COLO668 (cell line): ENCODE data around the gene SLC9A9.
"Not testable (repeated sequence)": the region's sequence is repeated elsewhere in the genome, so short reads cannot be mapped to it uniquely, and the experiment has no call there.

Source experiments
- DNase-seq: peaks from one replicate; lab custom pipeline; 2025; ENCODE audit not compliant: unreplicated experiment; lab: John Stamatoyannopoulos, UW

The SLC9A9 gene

DNA sequence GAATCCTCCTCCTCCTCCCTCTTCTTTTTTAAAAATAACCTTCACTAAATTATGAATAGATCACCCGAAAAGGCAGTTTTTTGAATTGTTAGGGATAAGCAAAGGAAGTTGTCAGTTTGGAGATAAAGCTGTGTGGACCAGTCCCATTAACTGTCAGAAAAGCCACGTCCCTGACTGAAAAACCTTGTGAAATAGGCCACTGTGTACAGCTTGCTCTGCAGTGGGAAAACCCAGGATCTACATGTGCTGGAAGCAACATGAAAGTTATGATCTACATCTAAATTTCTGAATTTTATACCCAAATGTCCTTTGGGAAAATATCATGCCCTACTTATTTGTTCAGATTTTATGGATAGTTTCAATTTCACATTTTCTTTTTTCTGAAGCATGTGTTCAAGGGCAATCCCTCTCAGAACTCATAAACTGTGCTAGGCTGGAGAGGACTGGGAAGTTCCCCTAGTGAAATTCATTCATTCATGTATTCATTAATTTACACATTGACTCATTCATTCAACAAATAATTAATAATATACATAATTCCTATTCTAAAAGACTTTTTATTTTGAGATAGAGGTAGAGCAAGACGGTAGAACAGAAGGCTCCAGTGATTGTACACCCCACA lies 149.5 kb downstream of the SLC9A9 start:
- no peak for DNase-seq

DNA sequence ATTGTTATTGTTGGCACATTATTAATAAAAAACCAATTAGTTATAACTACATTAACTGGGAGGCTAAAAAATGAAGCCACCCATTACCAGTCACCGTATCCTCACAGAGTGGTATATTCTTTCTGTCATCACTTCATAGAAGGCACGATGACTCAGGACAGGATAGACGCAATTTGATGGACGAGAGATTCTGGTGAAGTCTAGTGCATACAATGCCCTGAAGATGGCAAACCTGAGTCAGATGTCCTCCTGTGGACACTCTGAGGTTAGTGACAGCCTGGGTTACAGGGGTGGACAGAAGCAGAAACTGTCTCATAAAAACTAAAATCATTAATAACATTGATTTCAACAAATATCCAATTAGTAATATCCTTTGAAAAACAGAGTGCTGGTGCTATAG lies 150.3 kb downstream of the SLC9A9 start:
- DNase-seq, result no peak

DNA sequence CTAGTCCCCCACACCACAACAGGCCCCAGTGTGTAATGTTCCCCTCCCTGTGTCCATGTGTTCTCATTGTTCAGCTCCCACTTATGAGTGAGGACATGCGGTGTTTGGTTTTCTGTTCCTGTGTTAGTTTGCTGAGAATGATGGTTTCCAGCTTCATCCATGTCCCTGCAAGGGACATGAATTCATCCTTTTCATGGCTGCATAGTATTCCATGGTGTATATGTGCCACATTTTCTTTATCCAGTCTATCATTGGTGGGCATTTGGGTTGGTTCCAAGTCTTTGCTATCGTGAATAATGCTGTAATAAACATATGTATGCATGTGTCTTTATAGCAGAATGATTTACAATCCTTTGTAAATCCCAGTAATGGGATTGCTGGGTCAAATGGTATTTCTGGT lies 152.9 kb downstream of the SLC9A9 start:
- not testable (repeated sequence) for DNase-seq

DNA sequence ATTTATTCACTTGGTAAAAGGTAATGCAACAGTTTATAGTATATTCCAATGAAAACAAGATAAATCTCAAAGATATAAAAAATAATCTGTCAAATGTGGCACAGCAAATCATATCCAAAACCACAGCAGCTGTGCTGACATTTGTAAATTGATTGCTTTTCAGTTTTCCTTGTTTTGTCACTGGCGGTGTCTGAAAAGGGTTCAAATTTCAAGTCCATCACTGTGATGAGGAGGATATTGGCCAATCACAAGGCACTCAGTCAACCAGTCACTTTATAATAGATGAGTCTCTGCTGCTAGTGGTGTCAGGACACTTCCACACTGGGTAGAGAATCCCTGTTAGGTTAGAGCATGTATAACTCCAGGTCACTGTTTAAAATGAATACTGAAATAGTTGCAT lies 154.8 kb downstream of the SLC9A9 start:
- DNase-seq, result no peak

DNA sequence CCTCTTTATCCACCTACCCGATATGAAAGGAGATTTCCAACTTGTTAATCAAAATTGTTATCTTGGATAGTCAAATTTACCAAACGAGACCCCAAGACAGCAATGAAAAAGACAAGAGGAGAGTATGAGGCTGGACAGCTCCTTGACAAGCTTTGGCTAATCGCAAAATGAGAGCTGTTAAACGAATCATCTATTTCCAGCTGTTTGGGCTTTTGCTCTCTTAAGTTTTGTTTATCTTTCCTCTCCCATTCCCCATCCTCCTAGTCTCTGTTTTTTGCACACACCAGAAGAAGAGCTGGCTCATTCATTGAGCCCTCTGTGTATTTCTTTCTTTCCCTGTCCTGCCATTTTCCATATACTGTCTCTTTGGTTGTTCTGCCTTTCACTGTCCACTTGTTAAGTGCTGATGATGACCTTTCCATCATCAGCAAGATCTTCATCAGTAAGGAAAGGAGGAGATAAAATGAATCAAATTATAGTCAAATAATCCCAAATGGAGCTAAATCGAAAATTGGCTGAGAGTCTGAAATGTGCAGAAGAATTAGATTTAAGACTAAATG lies 161.6 kb downstream of the SLC9A9 start:
- no peak for DNase-seq

DNA sequence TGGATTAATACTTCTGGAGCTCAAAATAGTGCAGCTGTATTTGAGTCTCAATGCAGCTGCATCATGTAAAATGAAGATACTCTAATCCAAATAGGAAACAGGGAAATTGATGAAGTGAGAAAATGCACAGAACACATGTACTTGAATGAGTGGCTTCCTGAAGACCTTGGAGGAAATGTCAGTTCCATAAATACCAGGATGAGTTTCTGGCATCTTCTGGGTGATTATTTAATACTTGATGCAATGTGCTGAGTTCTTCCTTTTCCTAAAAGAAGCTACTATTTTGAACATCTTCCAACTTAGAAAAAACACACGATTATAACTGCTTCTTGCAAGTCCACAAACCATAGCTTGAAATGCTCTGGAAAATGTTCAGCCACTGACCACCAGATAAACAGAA lies 162.8 kb downstream of the SLC9A9 start:
- DNase-seq, result no peak

DNA sequence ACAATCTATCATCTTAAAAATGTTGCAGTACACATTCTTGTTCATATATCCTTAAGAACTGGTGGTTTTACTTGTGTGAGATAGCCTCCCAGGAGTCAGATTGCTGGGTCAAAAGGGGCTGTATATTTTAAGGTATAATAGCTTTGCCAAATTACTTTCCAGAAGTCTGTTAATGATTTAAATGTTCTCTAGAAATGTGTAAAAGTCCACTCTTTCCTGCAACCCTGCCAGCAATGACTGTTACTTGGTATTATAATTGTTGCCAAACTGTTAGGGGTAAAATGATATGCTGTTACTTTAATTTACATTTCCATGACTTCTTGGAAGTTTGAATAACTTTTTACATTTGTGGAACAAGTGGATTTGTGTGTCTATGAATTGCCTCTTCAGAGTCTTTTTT lies 170.8 kb downstream of the SLC9A9 start:
- DNase-seq, result no peak

DNA sequence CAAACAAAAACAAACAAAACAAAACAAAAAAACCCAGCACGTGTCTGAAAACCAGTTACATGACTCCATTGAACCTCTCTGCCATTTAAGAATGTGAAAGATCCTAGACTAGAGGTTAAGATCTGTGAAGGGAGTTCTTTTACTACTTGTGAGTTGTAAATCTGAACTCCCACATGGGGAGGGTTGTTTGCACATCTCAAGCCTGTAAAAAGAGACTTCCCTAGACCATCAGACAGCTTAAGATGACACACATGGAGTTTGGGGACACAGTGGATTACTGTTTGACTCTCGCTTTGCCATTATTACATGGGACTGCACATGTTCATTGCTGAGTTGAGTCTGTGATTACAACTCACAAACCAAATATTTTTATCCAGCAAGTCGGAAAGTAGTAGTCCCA lies 171.5 kb downstream of the SLC9A9 start:
- no peak for DNase-seq

DNA sequence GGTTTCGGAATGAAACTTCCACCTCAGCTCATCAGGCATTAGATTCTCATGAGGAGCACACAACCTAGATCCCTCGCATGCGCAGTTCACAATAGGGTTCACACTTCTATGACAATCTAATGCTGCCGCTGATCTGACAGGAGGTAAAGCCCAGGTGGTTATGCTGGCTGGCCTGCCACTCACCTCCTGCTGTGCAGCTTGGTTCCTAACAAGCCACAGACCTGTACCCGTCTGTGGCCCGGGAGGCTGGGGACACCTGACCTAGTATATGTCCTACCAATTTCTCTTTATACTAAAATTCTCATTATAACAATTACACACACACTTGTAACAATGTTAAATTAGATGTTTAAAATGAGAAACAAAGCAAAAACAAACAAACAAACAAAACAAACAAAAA lies 172.2 kb downstream of the SLC9A9 start:
- no peak for DNase-seq

DNA sequence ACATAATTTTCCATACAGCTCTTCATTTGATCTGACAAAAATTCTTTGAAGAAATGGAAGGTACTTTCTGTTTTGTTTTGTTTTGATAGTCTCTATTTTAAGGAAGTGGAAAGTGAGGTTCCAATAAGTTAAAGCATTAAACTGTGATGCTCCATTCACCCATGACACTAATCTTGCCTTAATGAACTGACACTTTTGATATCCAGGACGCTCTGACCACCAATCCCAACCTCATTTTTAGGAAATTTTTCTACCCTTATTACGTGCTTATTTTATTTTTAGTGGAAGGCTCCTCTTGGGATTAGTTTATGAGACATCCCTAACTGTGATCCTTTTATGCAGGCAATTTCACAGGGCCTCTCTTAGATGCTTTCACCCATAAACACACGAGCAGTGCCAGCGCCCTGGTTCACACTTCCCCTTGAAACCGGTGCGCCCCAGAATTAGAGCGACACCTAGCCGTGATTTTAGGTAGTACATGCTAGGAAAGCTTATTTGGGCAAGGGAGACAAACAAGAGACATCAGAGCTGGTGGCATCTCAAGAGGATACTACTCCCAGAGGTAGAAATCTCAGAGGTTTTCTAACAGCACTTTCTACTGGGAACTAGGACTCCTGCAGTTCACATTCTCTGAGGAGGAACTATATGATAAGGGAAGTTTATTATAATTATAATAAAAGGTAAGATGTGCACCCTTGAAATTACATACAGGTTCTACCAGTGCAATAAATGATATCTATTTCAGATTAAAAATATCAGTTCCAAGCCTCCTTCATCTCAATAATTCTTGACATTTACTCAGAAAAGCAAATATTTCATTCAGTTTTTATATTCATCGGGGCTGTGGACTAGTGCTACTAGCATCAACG lies 173.9 kb downstream of the SLC9A9 start:
- DNase-seq, result peak; percentile 60

DNA sequence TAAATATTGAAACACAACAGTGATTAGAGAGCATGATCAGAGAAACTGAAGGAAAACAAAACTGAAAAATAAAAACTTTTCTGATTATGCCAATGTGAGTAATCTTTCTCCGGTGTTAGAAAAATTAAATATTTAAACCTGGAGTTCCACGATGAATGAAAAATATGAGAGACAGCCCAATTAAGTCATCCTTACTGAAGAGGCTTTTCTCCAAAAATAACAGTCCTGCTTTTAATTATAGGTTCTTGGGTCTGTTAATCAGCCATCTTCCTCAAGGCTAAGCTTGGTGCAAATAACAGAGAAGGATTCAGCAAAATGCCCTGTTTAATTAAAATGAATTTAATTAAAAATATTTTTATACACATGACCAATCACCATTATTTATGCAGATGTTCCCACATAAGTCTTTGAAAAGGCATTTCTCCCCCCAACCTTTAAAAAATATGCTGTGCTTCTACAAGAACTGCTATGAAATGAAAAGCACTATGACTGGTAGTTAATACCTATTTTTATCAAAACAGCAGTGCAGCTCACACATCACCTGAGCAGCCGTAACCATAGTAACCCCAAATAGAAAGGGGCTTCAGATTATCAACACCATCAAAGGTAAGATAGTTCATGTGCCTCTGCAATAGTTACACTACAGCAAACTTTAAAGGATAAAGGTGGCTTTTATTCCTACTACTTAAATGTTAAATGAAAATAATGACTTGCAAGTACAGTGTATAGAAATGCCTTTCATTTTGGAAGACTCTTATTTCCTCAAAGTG lies 175.7 kb downstream of the SLC9A9 start:
- no peak for DNase-seq

DNA sequence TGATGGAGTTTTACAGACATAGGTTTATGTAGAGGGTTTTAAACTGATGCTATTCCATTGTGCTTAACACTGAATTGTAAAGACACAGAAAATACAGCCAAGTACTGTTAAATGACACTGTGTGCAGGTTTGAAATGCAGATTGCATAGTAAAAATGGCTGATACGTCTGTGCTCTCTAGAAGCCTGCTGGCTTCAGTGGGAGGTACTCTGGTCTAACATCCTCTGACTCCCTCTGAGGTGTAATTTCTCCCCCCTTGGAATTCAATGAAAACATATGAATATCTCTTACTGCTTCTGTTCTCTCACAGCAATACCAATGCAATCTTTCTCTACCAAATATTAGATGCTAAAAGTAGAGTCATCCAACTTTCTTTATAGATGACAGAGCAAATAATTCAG lies 176.6 kb downstream of the SLC9A9 start:
- no peak for DNase-seq

DNA sequence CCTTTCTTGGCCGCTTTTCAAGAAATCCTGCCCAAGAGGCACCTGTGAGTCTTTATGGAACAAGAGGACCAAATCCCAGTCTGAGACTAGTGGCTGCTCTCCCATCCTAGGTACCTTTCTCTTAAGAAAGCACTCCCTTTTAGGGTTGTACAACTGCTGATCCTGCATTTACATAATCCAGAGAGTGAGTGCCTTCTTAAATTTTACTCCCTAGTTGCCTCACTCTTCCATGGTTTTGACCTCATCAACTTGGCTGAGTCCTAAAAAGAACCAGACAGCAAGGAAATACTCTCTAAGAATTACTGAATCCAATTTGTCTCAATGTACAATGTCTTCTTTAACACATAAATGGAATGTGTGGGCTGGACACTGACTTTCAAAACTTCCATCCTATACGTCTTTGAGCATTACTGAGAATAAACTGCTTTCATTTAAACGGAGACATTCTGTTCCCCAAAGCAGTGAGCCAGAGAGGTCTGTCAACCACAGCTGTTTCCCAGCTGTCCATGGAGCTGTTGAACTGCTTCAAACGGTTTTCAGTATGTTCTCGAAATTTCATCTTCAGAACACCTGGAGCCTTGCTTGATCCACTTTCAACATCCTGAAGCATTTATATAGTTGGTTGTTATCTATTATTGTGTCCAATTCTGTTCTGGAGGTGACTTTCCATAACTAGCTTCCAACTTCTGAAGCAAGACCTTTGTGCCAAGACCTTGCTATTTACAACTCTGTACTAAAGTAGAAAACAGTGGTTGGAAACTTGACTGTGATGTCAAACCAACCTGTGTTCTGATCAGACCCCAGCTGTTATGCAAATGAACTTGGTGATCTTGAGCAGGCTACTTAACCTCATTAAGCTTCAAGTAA lies 179.1 kb downstream of the SLC9A9 start:
- DNase-seq, result no peak

DNA sequence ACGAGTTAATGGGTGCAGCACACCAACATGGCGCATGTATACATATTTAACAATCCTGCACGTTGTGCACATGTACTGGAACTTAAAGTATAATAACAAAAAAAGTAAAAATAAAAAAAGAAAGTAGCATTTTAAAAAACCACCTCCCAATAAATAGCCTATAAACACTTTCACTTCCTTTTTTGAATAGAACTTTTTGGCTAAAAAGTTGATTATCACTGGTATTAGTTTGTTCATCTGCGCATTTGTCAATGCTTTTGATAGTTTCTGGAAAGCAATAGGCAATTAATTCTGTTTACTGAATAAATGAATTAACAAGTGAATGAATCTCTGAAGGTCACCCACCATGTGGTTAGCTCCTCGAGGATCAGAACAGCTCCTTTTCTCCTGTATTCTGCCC lies 179.9 kb downstream of the SLC9A9 start:
- no peak for DNase-seq

DNA sequence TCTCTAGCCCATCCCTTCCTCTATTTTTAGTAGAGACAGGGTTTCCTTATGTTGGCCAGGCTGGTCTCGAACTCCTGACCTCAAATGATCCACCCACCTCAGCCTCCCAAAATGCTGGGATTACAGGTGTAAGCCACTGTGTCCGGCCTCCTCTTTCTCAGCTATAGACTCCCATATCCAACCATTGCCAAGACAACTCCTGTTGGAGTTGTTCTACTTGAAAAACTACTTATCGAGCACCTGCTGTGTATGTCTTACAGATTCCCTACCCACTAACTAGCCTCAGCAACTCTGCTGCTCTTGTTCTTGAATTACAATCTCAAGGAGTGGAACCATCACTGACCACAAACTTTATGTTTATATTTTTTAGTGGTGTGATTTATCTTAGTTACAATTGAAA lies 186.6 kb downstream of the SLC9A9 start:
- DNase-seq, result no peak

DNA sequence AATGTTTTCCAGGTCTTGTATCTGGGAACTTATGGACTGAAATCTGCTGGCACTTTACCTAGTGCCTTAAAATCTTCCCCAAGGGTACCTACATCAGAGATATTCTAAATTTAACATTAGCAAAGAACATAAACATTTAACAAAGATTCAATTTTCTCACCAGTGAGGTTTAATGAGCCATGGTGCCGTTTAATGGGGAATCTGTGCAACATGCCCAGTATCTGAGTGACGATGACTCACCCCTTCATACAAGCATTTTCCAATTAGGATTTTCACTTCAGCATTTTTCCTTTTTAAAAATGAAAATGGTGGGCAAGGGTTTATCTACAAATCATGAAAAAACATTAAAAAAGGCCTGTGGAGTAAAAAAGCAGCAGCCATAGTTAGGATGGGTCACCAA lies 189.4 kb downstream of the SLC9A9 start:
- DNase-seq, result no peak

DNA sequence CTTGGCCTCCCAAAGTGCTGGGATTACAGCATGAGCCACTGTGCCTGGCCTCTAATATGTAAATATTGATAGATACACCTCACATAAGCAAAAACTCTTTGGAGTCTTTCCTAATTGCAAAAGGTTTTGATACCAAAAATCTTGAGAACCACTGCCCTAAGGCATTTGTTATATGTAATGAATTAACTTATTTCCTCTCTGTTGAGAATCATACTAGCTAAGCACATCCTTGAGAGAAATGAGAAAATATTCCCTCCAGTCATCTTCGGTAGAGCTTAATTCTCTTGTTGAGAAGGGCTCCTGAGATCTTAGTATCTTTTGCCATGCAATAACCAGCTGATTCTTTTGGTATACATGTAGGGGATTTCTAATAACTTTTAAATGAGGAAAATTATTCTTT lies 190.2 kb downstream of the SLC9A9 start:
- DNase-seq, result no peak

DNA sequence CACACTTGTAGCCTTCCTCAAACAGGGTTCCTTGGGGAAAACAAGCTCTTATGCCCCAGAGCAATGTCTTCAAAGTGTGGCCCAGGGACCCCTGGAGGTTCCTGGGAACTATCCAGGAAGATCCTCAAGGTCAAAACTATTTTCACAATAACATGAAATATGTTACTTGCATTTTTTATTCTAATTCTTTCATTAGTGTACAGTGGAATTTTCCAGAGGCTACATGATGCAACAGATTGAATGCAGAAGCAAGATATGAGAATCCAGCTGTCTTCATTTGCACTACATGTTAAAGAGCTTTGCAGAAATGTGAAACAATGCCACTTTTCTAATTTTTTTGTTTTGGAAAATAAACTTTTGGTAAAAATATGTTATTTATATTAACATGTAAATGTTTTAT lies 190.9 kb downstream of the SLC9A9 start:
- DNase-seq, result no peak

DNA sequence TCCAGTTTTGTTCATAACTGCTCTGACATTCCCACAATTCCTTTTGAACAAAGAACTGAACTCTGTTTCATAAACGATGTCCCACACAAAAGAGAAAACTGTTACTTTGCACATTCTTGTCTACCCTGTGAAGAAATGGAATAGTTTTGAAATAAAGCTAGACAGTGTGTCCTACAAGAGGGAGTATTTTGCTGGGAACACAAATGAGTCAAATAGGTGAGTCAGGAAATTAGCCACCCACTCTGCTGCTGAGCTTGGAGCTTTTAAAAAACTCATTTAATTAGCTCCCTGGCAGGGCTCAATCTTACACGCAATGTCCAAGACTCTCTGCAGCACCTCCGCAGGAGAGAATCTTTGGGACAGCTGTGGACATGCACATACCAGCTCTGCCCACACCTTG lies 193.4 kb downstream of the SLC9A9 start:
- DNase-seq, result no peak

DNA sequence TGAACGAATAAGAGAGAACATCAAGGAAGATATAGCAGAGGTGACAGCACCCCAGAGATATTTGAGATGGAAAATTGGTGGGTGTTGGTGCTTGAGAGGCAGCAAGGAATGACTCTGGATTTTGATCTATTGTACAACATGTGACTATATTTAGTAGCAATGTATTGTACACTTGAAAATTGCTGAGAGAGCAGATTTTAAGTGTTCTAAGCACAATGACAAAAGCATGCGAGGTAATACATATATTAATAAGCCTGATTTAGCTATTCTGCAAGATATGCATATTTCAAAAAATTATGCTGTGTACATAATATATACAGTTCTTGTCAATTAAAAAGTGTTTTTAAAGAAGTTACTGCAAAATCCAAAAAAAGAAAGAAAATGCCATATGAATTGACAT lies 194.3 kb downstream of the SLC9A9 start:
- DNase-seq, result no peak

DNA sequence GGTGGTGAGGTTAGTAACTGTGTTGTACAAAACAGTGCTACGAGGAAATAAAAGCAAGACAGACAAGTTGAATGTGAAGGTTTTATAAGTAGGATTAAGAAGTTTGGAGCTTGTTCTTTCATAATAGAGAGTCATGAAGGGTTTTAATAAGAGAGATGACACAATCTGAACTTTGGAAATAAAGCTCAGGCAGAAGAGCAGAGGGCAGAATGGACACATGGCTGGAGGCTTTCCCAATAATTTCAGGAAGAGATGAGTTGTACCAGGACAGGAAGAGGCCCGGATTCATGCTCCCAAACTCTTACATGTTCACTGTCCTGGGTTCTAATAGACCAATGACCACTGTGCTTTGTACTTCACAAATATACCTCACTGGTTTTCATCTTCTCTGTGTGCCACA lies 194.8 kb downstream of the SLC9A9 start:
- DNase-seq, result no peak
